DND-41 (cell line): ENCODE data around the gene HAUS7.

ENCODE experiments used
- ATAC-seq: fragments of 200-7000 bp; cut with Tn5 transposase; 3 replicates; pipeline ENCODE4 v1.9.1; 2021; ENCODE audit warnings: low read depth; ENCODE audit not compliant: insufficient read depth
- DNase-seq: peaks from one replicate; pipeline ENCODE4 v3.0.0-alpha.2; 2020
- H2AFZ ChIP-seq: 2 replicates; pipeline ENCODE4 v1.6.0; 2012; ENCODE audit warnings: low read depth, low read length
- H3K27ac ChIP-seq: 2 replicates; pipeline ENCODE4 v1.5.1; 2012; ENCODE audit warnings: low read length, inconsistent platforms
- H3K27me3 ChIP-seq: fragments of 200-600 bp; sonication (generic); 2 replicates; pipeline ENCODE4 v1.6.0; 2012; ENCODE audit warnings: low read length, mild to moderate bottlenecking, inconsistent platforms; ENCODE audit not compliant: insufficient read depth, poor library complexity
- H3K36me3 ChIP-seq: 2 replicates; pipeline ENCODE4 v1.5.1; 2012; ENCODE audit warnings: low read length, inconsistent platforms; ENCODE audit not compliant: insufficient read depth
- H3K4me1 ChIP-seq: 2 replicates; pipeline ENCODE4 v1.5.1; 2012; ENCODE audit warnings: mild to moderate bottlenecking, low read length; ENCODE audit not compliant: insufficient read depth
- H3K4me2 ChIP-seq: 2 replicates; pipeline ENCODE4 v1.6.0; 2012; ENCODE audit warnings: mild to moderate bottlenecking, moderate library complexity, low read length, inconsistent platforms; ENCODE audit not compliant: insufficient read depth
- H3K4me3 ChIP-seq, 2 experiments: fragments of 200-600 bp in 1 of 2; shearing (Covaris generic) in 1 of 2; 2 replicates each; pipeline ENCODE4 v1.5.1; 2012 to 2016; ENCODE audit warnings: inconsistent platforms in 2 of 2, low read length in 2 of 2, mild to moderate bottlenecking in 2 of 2, low read depth in 1 of 2, moderate library complexity in 1 of 2
- H3K79me2 ChIP-seq: 2 replicates; pipeline ENCODE4 v1.6.0; 2012; ENCODE audit warnings: low read length, inconsistent platforms; ENCODE audit not compliant: insufficient read depth
- H3K9ac ChIP-seq: 2 replicates; pipeline ENCODE4 v1.6.0; 2012; ENCODE audit warnings: low read depth, mild to moderate bottlenecking, inconsistent platforms, low read length, moderate library complexity
- H3K9me3 ChIP-seq: 2 replicates; pipeline ENCODE4 v1.5.1; 2012; ENCODE audit warnings: low read length, moderate library complexity, mild to moderate bottlenecking, inconsistent platforms; ENCODE audit not compliant: insufficient read depth, severe bottlenecking
- H4K20me1 ChIP-seq: 2 replicates; pipeline ENCODE4 v1.6.0; 2012; ENCODE audit warnings: low read length; ENCODE audit not compliant: insufficient read depth
- CTCF ChIP-seq: IDR thresholded peaks from 2 replicates; pipeline ENCODE4 v1.5.1; 2012; ENCODE audit warnings: borderline replicate concordance, low read length, moderate library complexity, mild to moderate bottlenecking; ENCODE audit not compliant: poor library complexity, severe bottlenecking; ENCODE audit errors: extremely low read depth
- EZH2 ChIP-seq: IDR thresholded peaks from 3 replicates; pipeline ENCODE4 v1.6.1; 2012; ENCODE audit warnings: borderline replicate concordance, low read depth, mild to moderate bottlenecking, moderate library complexity, low read length, inconsistent platforms; ENCODE audit not compliant: severe bottlenecking

The HAUS7 gene

GRCh38 chrX:153414856-153415510, 55.4 kb downstream of the HAUS7 start:
- ATAC-seq, result no peak
- Histone ChIP-seq H3K9me3 (no peaks in the 10 kb centered on the region), H3K79me2 (no peaks in the 10 kb centered on the region), H3K4me1 (no peaks in the 10 kb centered on the region), H3K4me3 (no peak overlapping the region), H3K9ac (no peak overlapping the region), H3K36me3 (no peaks in the 10 kb centered on the region), H3K4me2 (no peak overlapping the region), H2AFZ (no peak overlapping the region), H4K20me1 (no peaks in the 10 kb centered on the region), H3K27me3 (peaks cover 3% of the 10 kb centered on the region), H3K27ac (no peak overlapping the region)
- TF ChIP-seq CTCF (no peak), EZH2 (no peak)
- no peak for DNase-seq

- Histone ChIP-seq H3K4me3 (no peak overlapping the region), H3K79me2 (no peaks in the 10 kb centered on the region), H3K9ac (no peak overlapping the region), H3K27me3 (peaks cover 3% of the 10 kb centered on the region), H3K9me3 (no peaks in the 10 kb centered on the region), H3K27ac (no peak overlapping the region), H3K4me1 (no peaks in the 10 kb centered on the region), H2AFZ (no peak overlapping the region), H3K4me2 (no peak overlapping the region), H3K36me3 (no peaks in the 10 kb centered on the region), H4K20me1 (no peaks in the 10 kb centered on the region)
- ATAC-seq (no peak), DNase-seq (no peak)
- TF ChIP-seq CTCF, result no peak
- TF ChIP-seq EZH2, result no peak
Observed at GRCh38 chrX:153413731-153414130, 56.6 kb downstream of the HAUS7 start.

- no peaks in the 10 kb centered on the region for H4K20me1 ChIP-seq
- H3K4me1 ChIP-seq, result no peaks in the 10 kb centered on the region
- no peak overlapping the region for H3K4me2 ChIP-seq
- H3K27me3 ChIP-seq, result no peaks in the 10 kb centered on the region
- TF ChIP-seq CTCF (no peak), EZH2 (no peak)
- no peak overlapping the region for H3K27ac ChIP-seq
- no peaks in the 10 kb centered on the region for H3K36me3 ChIP-seq
- H3K79me2 ChIP-seq, result no peaks in the 10 kb centered on the region
- no peak overlapping the region for H3K4me3 ChIP-seq
- no peak overlapping the region for H2AFZ ChIP-seq
- no peaks in the 10 kb centered on the region for H3K9me3 ChIP-seq
- no peak for DNase-seq
- no peak overlapping the region for H3K9ac ChIP-seq
- ATAC-seq, result no peak
Observed at GRCh38 chrX:153412746-153413720, 57.3 kb downstream of the HAUS7 start.
